Endodermal cell (in vitro differentiated cells): ENCODE results near the gene CTSS. TPM values are rescaled to one million over a fixed set of nuclear protein-coding genes. Genes with fewer than 3 reads are reported as not detected.

ENCODE experiments used
- DNase-seq: peaks from one replicate; pipeline ENCODE4 v3.0.0-alpha.2; 2017
- H3K27ac ChIP-seq: 2 replicates; pipeline ENCODE4 v1.5.1; 2013; ENCODE audit warnings: mild to moderate bottlenecking, low read depth, low read length, moderate library complexity
- H3K27me3 ChIP-seq: 2 replicates; pipeline ENCODE4 v1.6.1; 2013; ENCODE audit warnings: mild to moderate bottlenecking, low read length, moderate library complexity; ENCODE audit not compliant: insufficient read depth, control insufficient read depth, poor library complexity, severe bottlenecking
- H3K36me3 ChIP-seq: 2 replicates; pipeline ENCODE4 v1.7.0; 2013; ENCODE audit warnings: mild to moderate bottlenecking, low read length, moderate library complexity; ENCODE audit not compliant: control insufficient read depth, insufficient read depth
- H3K4me1 ChIP-seq: one replicate; pipeline ENCODE4 v1.7.0; 2013; ENCODE audit warnings: low read length; ENCODE audit not compliant: control insufficient read depth, insufficient read depth
- H3K4me3 ChIP-seq: 2 replicates; pipeline ENCODE4 v1.5.1; 2013; ENCODE audit warnings: mild to moderate bottlenecking, low read length, moderate library complexity
- H3K9ac ChIP-seq: 2 replicates; pipeline ENCODE4 v1.6.1; 2013; ENCODE audit warnings: mild to moderate bottlenecking, low read length, moderate library complexity; ENCODE audit not compliant: poor library complexity, severe bottlenecking; ENCODE audit errors: extremely low read depth
- H3K9me3 ChIP-seq: 2 replicates; pipeline ENCODE4 v1.6.1; 2013; ENCODE audit warnings: mild to moderate bottlenecking, low read length, moderate library complexity; ENCODE audit not compliant: control insufficient read depth
- H3K27ac Mint-ChIP-seq: 2 replicates; pipeline ENCODE4 v1.8.0; 2020; ENCODE audit warnings: mixed read lengths
- H3K27me3 Mint-ChIP-seq: 2 replicates; pipeline ENCODE4 v1.8.0; 2021; ENCODE audit warnings: mild to moderate bottlenecking, mixed read lengths; ENCODE audit not compliant: insufficient read depth
- H3K36me3 Mint-ChIP-seq: 2 replicates; pipeline ENCODE4 v1.8.0; 2020; ENCODE audit warnings: low read depth, mixed read lengths
- H3K4me1 Mint-ChIP-seq: 2 replicates; pipeline ENCODE4 v1.8.0; 2020; ENCODE audit warnings: mixed read lengths
- H3K4me3 Mint-ChIP-seq: 2 replicates; pipeline ENCODE4 v1.8.0; 2020; ENCODE audit warnings: mild to moderate bottlenecking, moderate library complexity, mixed read lengths
- H3K9me3 Mint-ChIP-seq: 2 replicates; pipeline ENCODE4 v1.8.0; 2020; ENCODE audit warnings: mild to moderate bottlenecking, mixed read lengths
- CTCF ChIP-seq: fragments of 200-600 bp; sonication (generic); conservative IDR thresholded peaks from 2 replicates; pipeline ENCODE4 v1.5.0; 2021; ENCODE audit warnings: antibody characterized with exemption, mild to moderate bottlenecking
- whole genome bisulfite sequencing, 2 experiments: methylation state at CpG; one replicate each; pipeline versions ENCODE4 v1.1.5 to v1.1.7; 2013; ENCODE audit warnings: missing lambda C conversion rate in 2 of 2, mixed read lengths in 1 of 2; ENCODE audit not compliant: insufficient coverage in 1 of 2, insufficient read length in 1 of 2; 5-methylcytosine and 5-hydroxymethylcytosine counted together
- total RNA-seq, 2 donors: library from RNA; stranded (reverse); fragmentation: NEBNext Ultra II Directional in 1 of 2; extraction: Animal tissue kit (Norgen Biotek cat#: 25700) in 1 of 2; gene quantifications; 2 replicates in 1 of 2; 3 replicates in 1 of 2; pipeline ENCODE4 v1.2.1, GENCODE V29; 2021

The CTSS gene
- total RNA-seq, 2 donors from 2014 or later: not detected

GRCh38 chr1:150809651-150810050 lies 44.1 kb upstream of the CTSS start:
- TF ChIP-seq CTCF: no peak
- Histone ChIP-seq H3K27me3 (no peaks in the 10 kb centered on the region), H3K4me1 (peaks cover 17% of the 10 kb centered on the region), H3K9me3 (no peaks in the 10 kb centered on the region), H3K27ac (no peak overlapping the region), H3K36me3 (peaks cover 44% of the 10 kb centered on the region), H3K9ac (no peak overlapping the region), H3K4me3 (no peak overlapping the region)
- H3K27me3 Mint-ChIP-seq: no peaks in the 10 kb centered on the region
- no peak overlapping the region for H3K27ac Mint-ChIP-seq
- H3K36me3 Mint-ChIP-seq: peaks cover 12% of the 10 kb centered on the region
- 91% methylated on average over 3 of the region's 3 CpGs; no CpG with 5 or more reads in 1 of the 2 experiments for WGBS, 2 experiments
- no peak overlapping the region for H3K4me3 Mint-ChIP-seq
- peaks cover 28% of the 10 kb centered on the region for H3K4me1 Mint-ChIP-seq
- H3K9me3 Mint-ChIP-seq: no peaks in the 10 kb centered on the region
- no peak for DNase-seq

DNA sequence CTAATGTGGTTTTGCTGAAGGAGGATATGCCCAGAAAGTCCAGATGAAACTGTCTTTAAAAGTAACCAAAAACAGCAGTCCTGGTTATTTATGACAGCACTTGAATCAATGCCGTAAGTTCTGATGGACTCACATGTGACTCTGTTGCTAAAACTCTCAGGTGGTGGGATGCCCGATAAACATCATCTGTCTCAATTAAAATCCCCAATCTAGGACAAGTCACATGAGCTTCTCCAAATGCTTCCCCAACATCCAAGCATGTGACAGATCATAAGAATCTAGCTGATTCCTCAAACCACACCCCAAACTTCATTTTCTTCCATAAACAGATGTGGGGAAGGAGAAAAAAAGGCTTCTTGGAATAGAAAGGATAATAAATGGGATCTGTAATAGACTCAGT lies 43.3 kb upstream of the CTSS start:
- Histone ChIP-seq H3K27me3 (no peaks in the 10 kb centered on the region), H3K27ac (no peak overlapping the region), H3K36me3 (peaks cover 39% of the 10 kb centered on the region), H3K9ac (no peak overlapping the region), H3K4me1 (peaks cover 17% of the 10 kb centered on the region), H3K9me3 (no peaks in the 10 kb centered on the region), H3K4me3 (no peak overlapping the region)
- Mint-ChIP-seq H3K4me3 (no peak overlapping the region), H3K4me1 (peaks cover 30% of the 10 kb centered on the region), H3K36me3 (peaks cover 5% of the 10 kb centered on the region), H3K9me3 (no peaks in the 10 kb centered on the region), H3K27ac (no peak overlapping the region), H3K27me3 (no peaks in the 10 kb centered on the region)
- no peak for TF ChIP-seq CTCF
- WGBS, 2 experiments: 97 to 100% methylated on average over 1 to 2 of the region's 2 CpGs
- no peak for DNase-seq

DNA sequence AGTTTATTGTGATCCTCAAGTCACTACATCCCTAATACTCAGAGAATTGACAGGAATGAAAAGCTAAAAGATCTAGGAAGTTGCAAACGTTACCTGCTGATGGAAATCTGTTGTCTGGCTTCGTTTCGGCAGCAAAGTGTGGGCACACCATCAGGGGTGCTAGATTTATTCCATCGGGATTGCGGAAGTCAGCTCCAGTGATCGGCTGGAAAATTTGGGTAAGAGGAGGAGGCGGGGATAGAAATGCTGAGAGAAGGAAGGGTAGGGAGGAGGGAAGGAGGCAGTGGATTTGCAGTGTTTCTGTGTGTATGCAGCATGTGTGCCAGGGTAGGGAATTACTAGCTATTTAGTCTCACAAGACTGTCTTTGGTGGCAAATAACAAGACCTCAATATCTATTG lies 42.5 kb upstream of the CTSS start, which contains the start of gene CTSK:
TSS of gene CTSK (minus strand) at position 140 of the 400 bp plus-strand sequence. CDS start 1,455 bp downstream, outside the sequence.
- Mint-ChIP-seq H3K27ac (peak within 1 kb of the TSS; percentile 70), H3K4me3 (peak within 1 kb of the TSS; percentile 15), H3K27me3 (no peaks in the 10 kb centered on the region), H3K9me3 (no peaks in the 10 kb centered on the region), H3K4me1 (peaks cover 35% of the 10 kb centered on the region), H3K36me3 (peaks cover 3% of the 10 kb centered on the region)
- DNase-seq: peak; percentile 49
- Histone ChIP-seq H3K4me1 (peaks cover 17% of the 10 kb centered on the region), H3K27ac (no peak within 1 kb of the TSS), H3K9me3 (no peaks in the 10 kb centered on the region), H3K36me3 (peaks cover 34% of the 10 kb centered on the region), H3K27me3 (no peaks in the 10 kb centered on the region), H3K4me3 (no peak within 1 kb of the TSS), H3K9ac (no peak within 1 kb of the TSS)
- TF ChIP-seq CTCF: no peak
- 74 to 77% methylated on average over 4 to 7 of the region's 7 CpGs for WGBS, 2 experiments
